ENCODE results near the gene KRT37. TPM values are rescaled to one million over a fixed set of nuclear protein-coding genes. Genes with fewer than 3 reads are reported as not detected.

Gene KRT37
- total RNA-seq, 4 donors from 2014 or later: not detected

GRCh38 chr17:41457676-41458075 is 33.3 kb upstream of the KRT37 start:
- DNase-seq: no peak
- no peak for ATAC-seq
- Histone ChIP-seq H3K36me3 (no peaks in the 10 kb centered on the region), H3K27me3 (no peaks in the 10 kb centered on the region), H3K4me1 (no peaks in the 10 kb centered on the region), H3K9me3 (no peaks in the 10 kb centered on the region), H3K27ac (no peak overlapping the region), H3K4me3 (no peak overlapping the region)
- TF ChIP-seq POLR2A (IDR thresholded peaks at IDR 0.05) (no peak), CTCF (IDR thresholded peaks at IDR 0.05 in 4 of 5, conservative IDR thresholded peaks at IDR 0.05 in 1 of 5) (no peak)
- intact Hi-C loops (cut with DNase I; ENCODE audit: low total_unique reads) (no loop called here), in situ Hi-C loops (cut with MboI; ENCODE audit: low sequenced_read_pairs in 4 of 4) (no loop called here)

- no peak overlapping the region for H3K4me3 ChIP-seq
- no peak overlapping the region for H3K27ac ChIP-seq
- no peaks in the 10 kb centered on the region for H3K4me1 ChIP-seq
- H3K36me3 ChIP-seq: no peaks in the 10 kb centered on the region
- no peak for ATAC-seq
- no peaks in the 10 kb centered on the region for H3K9me3 ChIP-seq
- in situ Hi-C loops (cut with MboI; ENCODE audit: low sequenced_read_pairs in 4 of 4): no loop called here
- DNase-seq: no peak
- intact Hi-C loops (cut with DNase I; ENCODE audit: low total_unique reads): no loop called here
- TF ChIP-seq POLR2A (IDR thresholded peaks at IDR 0.05): no peak
- TF ChIP-seq CTCF (IDR thresholded peaks at IDR 0.05 in 4 of 5, conservative IDR thresholded peaks at IDR 0.05 in 1 of 5): no peak
- no peaks in the 10 kb centered on the region for H3K27me3 ChIP-seq
Measured at GRCh38 chr17:41456204-41456603, 31.8 kb upstream of the KRT37 start.

- no peaks in the 10 kb centered on the region for H3K36me3 ChIP-seq
- in situ Hi-C loops (cut with MboI; ENCODE audit: low sequenced_read_pairs in 4 of 4): no loop called here
- DNase-seq: no peak
- no peaks in the 10 kb centered on the region for H3K27me3 ChIP-seq
- no peak for ATAC-seq
- H3K27ac ChIP-seq: no peak overlapping the region
- no peaks in the 10 kb centered on the region for H3K9me3 ChIP-seq
- H3K4me1 ChIP-seq: no peaks in the 10 kb centered on the region
- no peak overlapping the region for H3K4me3 ChIP-seq
- intact Hi-C loops (cut with DNase I; ENCODE audit: low total_unique reads): no loop called here
- no peak for TF ChIP-seq CTCF (IDR thresholded peaks at IDR 0.05 in 4 of 5, conservative IDR thresholded peaks at IDR 0.05 in 1 of 5)
- no peak for TF ChIP-seq POLR2A (IDR thresholded peaks at IDR 0.05)
Measured at GRCh38 chr17:41455236-41455635, 30.9 kb upstream of the KRT37 start.

GRCh38 chr17:41453066-41453465 is 28.7 kb upstream of the KRT37 start:
- no peak overlapping the region for H3K4me3 ChIP-seq
- H3K9me3 ChIP-seq: no peaks in the 10 kb centered on the region
- ATAC-seq: no peak
- in situ Hi-C loops (cut with MboI; ENCODE audit: low sequenced_read_pairs in 4 of 4) (no loop called here), intact Hi-C loops (cut with DNase I; ENCODE audit: low total_unique reads) (no loop called here)
- no peaks in the 10 kb centered on the region for H3K27me3 ChIP-seq
- no peaks in the 10 kb centered on the region for H3K36me3 ChIP-seq
- no peak for DNase-seq
- H3K4me1 ChIP-seq: no peaks in the 10 kb centered on the region
- no peak overlapping the region for H3K27ac ChIP-seq
- TF ChIP-seq CTCF (IDR thresholded peaks at IDR 0.05 in 4 of 5, conservative IDR thresholded peaks at IDR 0.05 in 1 of 5) (no peak), POLR2A (IDR thresholded peaks at IDR 0.05) (no peak)

GRCh38 chr17:41452281-41452680 is 27.9 kb upstream of the KRT37 start:
- DNase-seq (no peak), ATAC-seq (no peak)
- Histone ChIP-seq H3K4me1 (no peaks in the 10 kb centered on the region), H3K36me3 (no peaks in the 10 kb centered on the region), H3K27me3 (no peaks in the 10 kb centered on the region), H3K27ac (no peak overlapping the region), H3K4me3 (no peak overlapping the region), H3K9me3 (no peaks in the 10 kb centered on the region)
- intact Hi-C loops (cut with DNase I; ENCODE audit: low total_unique reads) (no loop called here), in situ Hi-C loops (cut with MboI; ENCODE audit: low sequenced_read_pairs in 4 of 4) (no loop called here)
- TF ChIP-seq CTCF (IDR thresholded peaks at IDR 0.05 in 4 of 5, conservative IDR thresholded peaks at IDR 0.05 in 1 of 5): no peak
- no peak for TF ChIP-seq POLR2A (IDR thresholded peaks at IDR 0.05)

All from gastrocnemius medialis (tissue), 4 donors.